GM23248 (cell line): Measurements from ENCODE around the gene SRC.

Source experiments
- EZH2 ChIP-seq: fragments of 200-600 bp; sonication (generic); IDR thresholded peaks from 2 replicates; pipeline ENCODE4 v1.6.1; 2018; ENCODE audit warnings: antibody characterized with exemption, mild to moderate bottlenecking; ENCODE audit not compliant: insufficient read depth, poor library complexity, severe bottlenecking
- EZH2phosphoT487 ChIP-seq: fragments of 200-600 bp; sonication (generic); IDR thresholded peaks from 2 replicates; pipeline ENCODE4 v1.6.1; 2018; ENCODE audit warnings: antibody characterized with exemption, moderate library complexity, mild to moderate bottlenecking, low read depth; ENCODE audit not compliant: insufficient read depth

DNA sequence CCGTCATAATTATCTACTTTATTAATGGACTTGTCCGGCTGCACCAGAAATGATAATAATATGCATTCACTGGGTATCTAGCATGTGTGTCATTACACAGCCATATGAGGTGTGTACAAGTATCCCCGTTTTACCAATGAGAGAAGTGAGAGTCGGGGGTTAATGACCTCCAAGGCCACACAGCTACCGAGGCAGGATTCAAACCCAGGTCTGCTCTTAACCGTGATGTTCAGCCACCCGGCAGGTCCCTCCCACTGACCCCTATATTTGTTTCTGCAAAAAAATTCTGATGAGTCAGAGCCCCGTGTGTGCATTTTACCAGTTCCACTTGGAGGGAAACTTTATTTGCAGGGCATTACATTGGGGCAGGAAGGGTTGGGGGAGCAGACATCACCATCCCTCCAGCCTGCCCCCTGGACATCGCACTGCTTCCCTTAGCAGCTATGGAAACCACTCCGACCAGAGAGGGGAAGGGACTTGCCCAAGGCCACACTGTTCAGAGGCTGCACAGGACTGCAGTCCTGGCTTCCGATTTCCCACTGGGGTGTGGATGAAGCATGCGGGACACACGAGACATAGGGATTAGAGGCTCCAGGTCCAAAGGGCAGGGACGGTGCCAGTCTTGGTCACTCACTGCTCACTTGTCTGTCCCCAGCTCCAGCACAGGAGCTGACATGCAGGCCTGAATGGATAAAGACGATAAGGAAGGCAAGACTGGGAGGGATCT, 10.1 kb upstream of the SRC start:
- TF ChIP-seq EZH2 (no peak), EZH2phosphoT487 (no peak)
